H1 (cell line): Measurements from ENCODE around the gene CPNE5. TPM values are rescaled to one million over a fixed set of nuclear protein-coding genes. Genes with fewer than 3 reads are reported as not detected.

Source experiments
- CTCF ChIA-PET: fragments of 300-600 bp; sonication (Branson Sonifier 250); formaldehyde crosslinking; loops from one replicate; lab custom pipeline; 2021; ENCODE audit not compliant: partially characterized antibody; lab: Charles Lee
- POLR2A ChIA-PET: fragments of 300-600 bp; sonication (Branson Sonifier 250); formaldehyde crosslinking; loops from one replicate; lab custom pipeline; 2021; ENCODE audit warnings: inconsistent platforms; ENCODE audit not compliant: partially characterized antibody; lab: Charles Lee
- DNase-seq, 2 experiments: peaks; one replicate each; pipeline versions ENCODE4 v3.0.0 to v3.0.0-alpha.2; 2010 to 2022; ENCODE audit warnings: low spot score in 2 of 2, low read depth in 1 of 2, mixed read lengths in 1 of 2
- FAIRE-seq: peaks from 2 replicates; lab custom pipeline; 2011; peaks lifted over from hg19 to GRCh38; lab: Jason Lieb, UNC
- H2AFZ ChIP-seq: 2 replicates; pipeline ENCODE4 v1.8.1; 2012; ENCODE audit warnings: low read length, inconsistent platforms
- H2AK5ac ChIP-seq: 2 replicates; pipeline ENCODE4 v1.6.1; 2013; ENCODE audit warnings: low read depth, low read length
- H2BK120ac ChIP-seq: replicated peaks from 2 replicates; pipeline ENCODE3; 2013; ENCODE audit warnings: low read depth, low read length, inconsistent platforms
- H2BK12ac ChIP-seq: 2 replicates; pipeline ENCODE4 v1.6.1; 2013; ENCODE audit warnings: low read depth, low read length
- H2BK15ac ChIP-seq: 2 replicates; pipeline ENCODE4 v1.6.1; 2013; ENCODE audit warnings: low read length
- H2BK20ac ChIP-seq: 2 replicates; pipeline ENCODE4 v1.6.1; 2013; ENCODE audit warnings: low read length
- H2BK5ac ChIP-seq: 2 replicates; pipeline ENCODE4 v1.6.1; 2013; ENCODE audit warnings: low read depth, low read length
- H3K14ac ChIP-seq: 2 replicates; pipeline ENCODE4 v1.6.1; 2013; ENCODE audit warnings: inconsistent platforms; ENCODE audit not compliant: insufficient read length
- H3K18ac ChIP-seq: 2 replicates; pipeline ENCODE4 v1.6.1; 2013; ENCODE audit warnings: low read length; ENCODE audit errors: extremely low read depth
- H3K23ac ChIP-seq: 2 replicates; pipeline ENCODE4 v1.6.1; 2013; ENCODE audit warnings: inconsistent platforms; ENCODE audit not compliant: insufficient read length
- H3K23me2 ChIP-seq: 2 replicates; pipeline ENCODE4 v1.6.1; 2013; ENCODE audit warnings: low read depth, low read length
- H3K27ac ChIP-seq: 2 replicates; pipeline ENCODE4 v1.6.1; 2011; ENCODE audit warnings: low read depth, low read length, inconsistent platforms
- H3K27me3 ChIP-seq, 4 experiments: replicated peaks in 1 of 4; 1 replicate in 1 of 4; 2 replicates in 3 of 4; pipeline versions ENCODE4 v1.6.1 to v1.8.1; 2011 to 2013; ENCODE audit warnings: low read length in 3 of 4, mild to moderate bottlenecking in 3 of 4, inconsistent platforms in 2 of 4, mixed read lengths in 2 of 4, moderate library complexity in 1 of 4; ENCODE audit not compliant: control insufficient read depth in 3 of 4, insufficient read depth in 3 of 4; ENCODE audit errors: extremely low read depth in 1 of 4
- H3K36me3 ChIP-seq, 4 experiments: 2 replicates each; pipeline versions ENCODE4 v1.6.1 to v1.8.1; 2011 to 2013; ENCODE audit warnings: mild to moderate bottlenecking in 4 of 4, low read length in 3 of 4, moderate library complexity in 2 of 4, control low read depth in 1 of 4, inconsistent platforms in 1 of 4; ENCODE audit not compliant: insufficient read depth in 4 of 4, control insufficient read depth in 2 of 4
- H3K4ac ChIP-seq: replicated peaks from 2 replicates; pipeline ENCODE3; 2013; ENCODE audit warnings: low read length, low read depth, mixed read lengths, inconsistent platforms; ENCODE audit not compliant: insufficient read length
- H3K4me1 ChIP-seq, 4 experiments: replicated peaks in 1 of 4; 1 replicate in 1 of 4; 2 replicates in 3 of 4; pipeline versions ENCODE4 v1.6.1 to v1.8.1; 2011 to 2013; ENCODE audit warnings: low read length in 3 of 4, inconsistent platforms in 2 of 4, mixed read lengths in 1 of 4; ENCODE audit not compliant: insufficient read depth in 4 of 4, control insufficient read depth in 3 of 4
- H3K4me2 ChIP-seq, 2 experiments: 2 replicates each; pipeline versions ENCODE4 v1.6.1 to v1.8.1; 2011 to 2013; ENCODE audit warnings: low read depth in 2 of 2, low read length in 2 of 2, control low read depth in 1 of 2, inconsistent platforms in 1 of 2, mild to moderate bottlenecking in 1 of 2; ENCODE audit not compliant: insufficient read depth in 1 of 2
- H3K4me3 ChIP-seq, 4 experiments: fragments of 200-600, 300-600 bp in 1 of 4; sonication (generic), shearing (Covaris generic), sonication (Bioruptor Twin) in 1 of 4; 2 replicates each; pipeline versions ENCODE4 v1.5.1 to v1.8.1; 2011 to 2016; ENCODE audit warnings: low read length in 4 of 4, low read depth in 3 of 4, control low read depth in 2 of 4, inconsistent platforms in 2 of 4, mild to moderate bottlenecking in 2 of 4, mixed read lengths in 1 of 4, moderate library complexity in 1 of 4; ENCODE audit not compliant: insufficient read depth in 2 of 4; ENCODE audit errors: extremely low read depth in 1 of 4
- H3K56ac ChIP-seq: replicated peaks from 2 replicates; pipeline ENCODE3; 2013; ENCODE audit warnings: low read depth, mild to moderate bottlenecking, mixed read lengths, low read length, inconsistent platforms; ENCODE audit not compliant: insufficient read length
- H3K79me1 ChIP-seq: 2 replicates; pipeline ENCODE4 v1.6.1; 2013; ENCODE audit warnings: low read depth, low read length, control low read depth
- H3K79me2 ChIP-seq, 2 experiments: 2 replicates each; pipeline versions ENCODE4 v1.6.1 to v1.8.1; 2012 to 2013; ENCODE audit warnings: low read length in 2 of 2, mild to moderate bottlenecking in 2 of 2, inconsistent platforms in 1 of 2; ENCODE audit not compliant: insufficient read depth in 2 of 2, control insufficient read depth in 1 of 2
- H3K9ac ChIP-seq, 4 experiments: replicated peaks in 1 of 4; 1 replicate in 1 of 4; 2 replicates in 3 of 4; pipeline versions ENCODE4 v1.6.1 to v1.8.1; 2011 to 2013; ENCODE audit warnings: low read depth in 3 of 4, low read length in 3 of 4, control low read depth in 2 of 4, mild to moderate bottlenecking in 2 of 4, moderate library complexity in 2 of 4, inconsistent platforms in 1 of 4; ENCODE audit errors: extremely low read depth in 1 of 4
- H3K9me3 ChIP-seq, 2 experiments: 2 replicates each; pipeline versions ENCODE4 v1.6.1 to v1.8.1; 2012 to 2013; ENCODE audit warnings: mild to moderate bottlenecking in 2 of 2, moderate library complexity in 2 of 2, control low read depth in 1 of 2, inconsistent platforms in 1 of 2, low read depth in 1 of 2, low read length in 1 of 2, mixed read lengths in 1 of 2; ENCODE audit not compliant: insufficient read depth in 2 of 2
- H4K20me1 ChIP-seq, 2 experiments: replicated peaks in 1 of 2; 2 replicates each; pipeline versions ENCODE3 to v1.8.1; 2011 to 2013; ENCODE audit warnings: inconsistent platforms in 2 of 2, low read length in 2 of 2, mild to moderate bottlenecking in 1 of 2; ENCODE audit not compliant: insufficient read depth in 2 of 2, control insufficient read depth in 1 of 2
- H4K5ac ChIP-seq: 2 replicates; pipeline ENCODE4 v1.6.1; 2013; ENCODE audit warnings: low read length, low read depth, mixed read lengths, inconsistent platforms; ENCODE audit not compliant: insufficient read length
- H4K8ac ChIP-seq: 2 replicates; pipeline ENCODE4 v1.8.0; 2013; ENCODE audit warnings: mild to moderate bottlenecking, moderate library complexity, low read length, inconsistent platforms; ENCODE audit not compliant: insufficient read depth; ENCODE audit errors: extremely low read depth
- H4K91ac ChIP-seq: replicated peaks from 2 replicates; pipeline ENCODE3; 2013; ENCODE audit warnings: low read length, mixed read lengths, inconsistent platforms; ENCODE audit not compliant: insufficient read length
- BCL11A ChIP-seq, 2 experiments: IDR thresholded peaks; one replicate each; pipeline ENCODE4 v1.6.1; 2011; ENCODE audit warnings: low read depth in 2 of 2, low read length in 2 of 2, mild to moderate bottlenecking in 2 of 2
- EP300 ChIP-seq, 2 experiments: IDR thresholded peaks; 1 replicate in 1 of 2; 2 replicates in 1 of 2; pipeline ENCODE4 v1.6.1; 2011 to 2012; ENCODE audit warnings: low read depth in 2 of 2, low read length in 2 of 2, mild to moderate bottlenecking in 2 of 2, borderline replicate concordance in 1 of 2, inconsistent platforms in 1 of 2, moderate library complexity in 1 of 2
- EZH2 ChIP-seq: fragments of 200-600 bp; sonication (generic); IDR thresholded peaks from 2 replicates; pipeline ENCODE4 v1.7.1; 2012; ENCODE audit warnings: low read depth, mild to moderate bottlenecking, moderate library complexity, low read length, inconsistent platforms; ENCODE audit not compliant: severe bottlenecking
- RAD21 ChIP-seq, 2 experiments: IDR thresholded peaks in 1 of 2; conservative IDR thresholded peaks in 1 of 2; 2 replicates each; pipeline ENCODE4 v1.6.1; 2011; ENCODE audit warnings: low read depth in 2 of 2, low read length in 2 of 2, improper control_type of control experiment in 1 of 2, inconsistent platforms in 1 of 2, mild to moderate bottlenecking in 1 of 2, moderate library complexity in 1 of 2
- SP2 ChIP-seq: IDR thresholded peaks from 2 replicates; pipeline ENCODE4 v1.6.1; 2012; ENCODE audit warnings: mild to moderate bottlenecking, low read length, inconsistent platforms
- SRF ChIP-seq: IDR thresholded peaks from 2 replicates; pipeline ENCODE4 v1.6.1; 2011; ENCODE audit warnings: mild to moderate bottlenecking, low read depth, low read length, moderate library complexity
- SUZ12 ChIP-seq: fragments of 200-600 bp; sonication (generic); IDR thresholded peaks from 2 replicates; pipeline ENCODE4 v1.6.1; 2012; ENCODE audit warnings: mild to moderate bottlenecking, inconsistent platforms, low read length, moderate library complexity, mixed read lengths
- WGBS, 2 experiments: shearing (Covaris generic) in 1 of 2; methylation state at CpG; one replicate each; pipeline versions ENCODE4 v1.1.6 to v1.1.7; 2013 to 2015; ENCODE audit warnings: low lambda C conversion rate in 2 of 2, mixed read lengths in 2 of 2, inconsistent platforms in 1 of 2, low coverage in 1 of 2, missing lambda C conversion rate in 1 of 2; ENCODE audit not compliant: insufficient replicate concordance in 2 of 2, insufficient coverage in 1 of 2, insufficient read length in 1 of 2; ENCODE audit errors: extremely low coverage in 1 of 2, missing lambda C conversion rate in 1 of 2; 5-methylcytosine and 5-hydroxymethylcytosine counted together
- polyA plus RNA-seq, 7 experiments: library from polyadenylated mRNA; depleted of rRNA in 3 of 7; stranded (reverse) in 5 of 7; unstranded in 2 of 7; fragments of >200 nt in 5 of 7; fragments of 200-250 nt in 2 of 7; gene quantifications; 1 replicate in 5 of 7; 2 replicates in 1 of 7; 4 replicates in 1 of 7; pipeline versions ENCODE4 v1.2.1 to v1.2.3, GENCODE V29; 2011 to 2013; ENCODE audit warnings: missing spikeins in 2 of 7, mixed read lengths in 2 of 7
- total RNA-seq: library from RNA; stranded (reverse); fragmentation: NEBNext Ultra II Directional; extraction: Animal tissue kit (Norgen Biotek cat#: 25700); gene quantifications from 2 replicates; pipeline ENCODE4 v1.2.1, GENCODE V29; 2021

The CPNE5 gene
- total and polyA plus RNA-seq, 2 of the 8 experiments (the other 6 are each of a cell fraction or from before 2014, with no cell fraction given): 0.88 to 1.8 TPM

GRCh38 chr6:36832313-36832712 is 6.9 kb downstream of the CPNE5 start:
- Histone ChIP-seq H2BK15ac (no peak overlapping the region), H3K79me1 (no peaks in the 10 kb centered on the region; the same call in 1 of the 2 replicates), H3K79me2 (no peaks in the 10 kb centered on the region), H3K27ac (no peak overlapping the region), H2BK20ac (no peak overlapping the region), H2BK120ac (no peak overlapping the region), H3K4me3 (no peak overlapping the region), H2AK5ac (no peak overlapping the region), H3K56ac (no peak overlapping the region), H4K20me1 (no peaks in the 10 kb centered on the region), H3K9ac (no peak overlapping the region), H3K4me2 (no peak overlapping the region), H4K5ac (no peak overlapping the region), H3K9me3 (no peaks in the 10 kb centered on the region), H3K18ac (no peak overlapping the region), H3K36me3 (no peaks in the 10 kb centered on the region), H3K4ac (no peak overlapping the region), H3K27me3 (peaks cover 0 to 5% (median 5%) of the 10 kb centered on the region in 4 experiments; a peak in 6 of 7 replicates), H3K4me1 (peaks cover 0 to 4% (median 1%) of the 10 kb centered on the region in 4 experiments; a peak in 2 of 7 replicates), H3K23ac (no peak overlapping the region), H2AFZ (no peak overlapping the region), H2BK5ac (no peak overlapping the region), H3K14ac (no peak overlapping the region), H3K23me2 (no peaks in the 10 kb centered on the region), H2BK12ac (no peak overlapping the region), H4K91ac (no peak overlapping the region), H4K8ac (no peak overlapping the region)
- DNase-seq: no peak
- TF ChIP-seq EZH2 (no peak), SP2 (no peak), RAD21 (IDR thresholded peaks at IDR 0.05 in 1 of 2, conservative IDR thresholded peaks at IDR 0.05 in 1 of 2; ENCODE audit: low read depth in 2 of 2, low read length in 2 of 2) (no peak), EP300 (IDR thresholded peaks at IDR 0.05; ENCODE audit: borderline replicate concordance in 1 of 2, low read depth in 2 of 2, low read length in 2 of 2) (no peak), SRF (no peak), BCL11A (IDR thresholded peaks at IDR 0.05; ENCODE audit: low read depth in 2 of 2, low read length in 2 of 2) (no peak), SUZ12 (no peak)
- 95% methylated on average over 5 of the region's 5 CpGs; no CpG with 5 or more reads in 1 of the 2 experiments for WGBS, 2 experiments
- POLR2A ChIA-PET: interaction anchor here (1.1 kb wide), 1 partner anchor 43 kb away, joined by 3 read pairs; the partner anchor contains the start of gene PPIL1
- no peak for FAIRE-seq
- CTCF ChIA-PET: interaction anchor here (0.6 to 14.1 kb wide), 6 partner anchors 17 to 935 kb away, joined by 3 to 121 read pairs (median 3); no protein-coding TSS in a partner anchor
